CD4-positive, alpha-beta T cell treated with Interleukin-21 for 1 hour (primary cell): ENCODE data around the gene GLI3.
A peak's percentile ranks its signal among the peaks of the same experiment; 100 is the strongest.

ENCODE experiments used
- DNase-seq: peaks from one replicate; pipeline ENCODE4 v3.0.0-alpha.2; 2020

Gene GLI3

DNA sequence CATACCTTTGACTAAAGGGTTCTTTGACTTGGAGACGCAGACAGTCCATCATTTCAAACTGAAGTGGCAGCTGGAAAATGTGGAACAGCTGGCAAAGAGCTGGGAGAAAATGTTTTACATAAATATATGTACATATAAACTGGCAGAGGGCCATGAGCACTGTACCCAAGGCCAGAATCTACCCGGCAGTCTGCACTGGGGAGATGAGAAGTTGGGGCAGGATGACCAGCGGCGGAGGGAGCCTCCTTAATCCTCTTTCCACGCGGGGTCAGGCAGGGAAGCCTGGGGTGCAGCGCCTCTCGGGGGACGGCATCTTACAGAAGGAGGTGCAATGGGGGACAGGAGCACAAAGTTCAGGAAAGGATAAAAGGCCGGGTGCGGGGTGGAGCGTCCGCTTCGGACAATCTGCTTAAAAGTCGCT, 1.3 kb downstream of the GLI3 start:
- DNase-seq = no peak

DNA sequence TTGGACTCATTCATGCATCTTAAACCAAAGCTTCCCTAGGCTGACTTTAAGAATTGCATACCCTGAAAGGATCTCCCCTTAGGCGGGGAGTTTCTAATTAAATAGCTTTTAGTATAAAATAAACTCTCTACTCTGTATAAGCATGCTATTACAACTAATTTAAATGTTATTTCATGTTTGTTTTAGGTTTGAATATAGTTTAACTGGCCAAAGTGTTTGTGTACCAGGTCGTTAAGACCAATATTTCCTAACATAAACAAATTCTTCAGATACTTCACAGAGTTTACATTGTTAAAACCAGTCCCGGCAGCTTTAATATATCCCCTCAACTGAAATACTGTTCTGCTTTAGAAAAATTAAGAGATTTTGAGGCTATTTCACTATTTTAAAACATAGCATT, 2.3 kb downstream of the GLI3 start:
- no peak for DNase-seq

DNA sequence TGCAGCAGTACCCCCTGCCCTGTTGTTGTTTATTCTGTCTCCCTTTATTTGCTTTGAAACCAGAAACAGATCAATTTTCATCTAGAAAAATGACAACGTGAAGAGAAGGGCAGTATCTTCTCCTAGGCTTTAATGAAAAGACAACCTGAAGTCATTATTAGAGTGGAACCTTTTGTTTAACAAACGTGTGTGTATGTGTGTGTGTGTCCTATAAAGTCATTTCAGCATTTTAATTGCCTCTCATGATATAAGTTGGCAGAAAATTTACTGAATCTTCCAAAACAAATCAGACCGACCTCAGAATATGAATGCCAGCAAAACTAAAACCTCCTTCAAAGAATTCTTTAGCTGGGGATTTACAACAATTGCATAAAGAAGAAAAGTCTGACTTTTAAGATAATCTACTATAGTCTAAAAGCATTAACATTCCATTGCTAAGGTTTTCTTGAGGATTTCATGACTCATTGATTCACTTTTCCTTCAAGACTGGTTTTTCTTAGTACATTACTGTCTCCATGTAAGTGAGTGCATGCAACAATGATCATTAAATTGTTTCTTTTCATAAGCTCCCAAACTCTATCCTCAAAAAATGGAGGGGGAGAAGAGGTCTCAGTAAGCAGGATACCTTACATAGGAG, 3.2 kb downstream of the GLI3 start:
- DNase-seq = no peak

DNA sequence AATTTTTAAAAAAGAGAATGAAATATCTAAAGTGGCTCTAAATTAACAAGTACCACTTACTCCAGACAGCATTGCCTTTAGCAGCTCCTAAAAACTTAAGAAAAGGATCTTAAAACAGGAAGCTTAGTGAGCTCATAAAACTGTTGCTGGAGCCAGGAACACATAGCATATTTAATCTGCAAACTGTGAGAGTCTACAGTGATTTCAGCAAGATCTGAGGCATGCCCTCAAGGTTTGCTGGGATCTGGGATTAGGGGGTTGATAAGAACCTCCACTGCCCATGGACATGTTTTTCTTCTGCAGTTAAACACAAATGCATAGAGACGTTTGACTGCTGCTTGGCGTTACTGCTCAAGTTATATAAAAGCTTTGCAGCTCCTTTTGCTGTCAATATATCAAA, 3.8 kb downstream of the GLI3 start:
- DNase-seq = no peak

DNA sequence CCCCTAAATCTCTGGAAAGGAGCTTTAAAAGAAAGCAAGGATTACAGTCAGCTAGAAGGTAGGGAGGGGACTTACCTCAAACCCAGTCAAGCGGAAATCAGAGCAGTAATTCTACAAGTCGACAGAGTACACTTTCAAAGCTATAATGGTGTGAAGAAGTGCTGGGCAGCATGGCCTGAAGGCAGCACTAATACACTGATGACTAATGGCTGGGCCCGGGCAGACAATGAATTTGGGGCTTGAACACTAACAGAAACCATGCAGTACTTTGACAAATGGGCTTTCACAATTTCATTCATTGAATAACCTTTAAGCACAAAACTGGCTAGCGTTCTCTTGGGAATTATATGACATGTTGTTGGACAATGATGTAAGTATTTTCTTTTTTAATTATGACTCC, 4.7 kb downstream of the GLI3 start:
- no peak for DNase-seq

DNA sequence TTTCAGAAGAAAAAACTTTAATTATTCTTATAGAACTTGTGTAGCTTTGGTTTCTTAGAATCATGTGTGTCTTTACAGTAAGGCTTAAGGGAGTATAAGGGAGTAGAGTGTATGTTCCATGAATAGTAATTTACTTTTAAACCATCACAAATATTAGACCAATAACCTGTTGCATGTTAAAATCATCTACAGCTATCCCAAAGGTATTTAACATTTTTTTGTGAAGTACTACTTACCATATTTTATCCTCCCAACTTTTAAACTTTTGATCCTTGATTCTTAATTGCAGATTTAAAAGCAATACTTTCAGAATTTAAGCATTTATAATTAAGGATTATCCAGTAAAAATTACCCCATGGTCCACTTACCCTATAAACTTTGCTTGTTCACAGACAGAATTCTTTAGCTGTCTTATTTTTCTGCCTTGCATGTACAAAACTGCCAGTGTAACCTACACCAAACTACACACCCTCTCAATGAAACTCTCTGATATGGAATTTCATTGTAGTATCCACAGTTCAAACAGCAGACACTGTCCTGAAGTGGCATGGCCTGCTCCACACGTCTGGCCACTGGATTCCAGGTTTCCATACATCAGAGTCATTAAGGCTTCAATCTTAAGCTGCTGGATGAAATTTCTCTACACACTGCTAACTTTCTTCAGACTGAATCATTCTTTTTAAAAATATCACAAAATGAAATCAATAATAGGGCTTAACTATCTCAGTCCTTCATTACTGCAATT, 5.8 kb downstream of the GLI3 start:
- DNase-seq = no peak

DNA sequence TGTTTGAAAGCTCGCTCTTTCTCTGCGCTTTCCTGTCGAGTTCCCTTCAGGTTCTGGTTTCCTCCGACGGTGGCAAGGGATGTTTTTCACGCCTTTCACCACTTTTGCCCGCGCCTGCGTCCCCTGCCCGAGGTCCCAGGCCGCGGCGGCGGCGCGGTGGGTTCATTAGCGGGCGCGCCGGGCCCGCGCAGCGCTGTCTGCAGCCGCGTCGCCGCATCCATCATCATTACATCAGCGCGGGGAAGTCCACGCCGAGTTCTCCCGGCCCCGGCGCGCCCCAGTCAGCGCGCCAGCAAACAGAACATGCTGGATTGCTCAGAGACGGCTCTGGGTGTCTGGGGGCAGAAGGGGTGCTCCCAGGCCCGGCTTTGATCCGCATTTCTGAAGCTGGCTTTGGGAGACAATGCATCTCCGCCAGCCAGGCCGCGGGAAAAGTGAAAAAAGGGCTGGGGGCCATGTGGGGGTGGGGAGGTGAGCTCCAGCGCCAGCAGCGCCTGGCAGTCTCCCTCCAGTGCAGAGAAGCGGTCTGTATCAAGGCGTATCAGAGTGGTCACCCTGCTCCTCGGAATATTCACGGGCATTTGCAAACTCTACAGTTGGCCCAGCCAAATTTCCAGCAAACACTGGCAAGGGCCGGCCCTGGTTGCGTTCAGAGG, 8.9 kb downstream of the GLI3 start:
- DNase-seq = no peak

DNA sequence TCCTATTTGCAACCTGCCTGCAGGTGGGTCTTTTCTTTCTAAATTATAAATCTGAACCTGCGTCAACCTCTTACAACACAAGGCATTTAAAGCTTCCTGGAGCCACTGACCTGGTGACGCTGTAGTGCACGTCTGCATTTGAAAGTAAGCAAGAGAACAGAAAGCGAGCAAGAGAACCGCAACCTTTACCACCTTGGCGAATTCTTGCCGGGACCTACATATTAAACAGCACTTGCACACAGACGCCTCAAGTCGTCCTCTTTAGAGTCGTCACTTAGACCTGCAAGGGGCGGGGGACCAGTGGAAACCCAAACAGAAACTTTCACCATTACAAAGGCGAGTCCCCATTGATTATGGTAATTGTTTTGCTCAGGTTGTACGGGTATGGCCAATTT, 9.5 kb downstream of the GLI3 start:
- peak; percentile 1 for DNase-seq

DNA sequence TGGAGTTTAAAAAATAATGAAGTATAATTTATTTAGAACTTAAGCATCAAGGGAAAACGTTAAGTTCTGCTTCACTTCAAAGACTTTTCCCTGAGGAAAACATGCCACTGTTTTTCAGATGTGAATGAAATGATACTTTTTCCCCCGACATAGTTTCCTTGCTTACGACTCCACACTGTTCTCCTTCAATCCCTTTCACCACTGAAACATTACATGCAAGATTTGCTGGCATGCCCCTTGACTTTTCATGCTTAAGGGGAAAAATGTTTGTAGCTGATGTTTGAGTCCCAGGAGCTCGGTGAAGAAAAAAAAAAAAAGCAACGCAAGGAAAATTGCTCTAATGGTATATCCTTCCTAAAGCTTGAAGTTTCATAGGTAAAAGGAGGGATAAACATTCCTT, 10.0 kb downstream of the GLI3 start:
- DNase-seq = no peak

DNA sequence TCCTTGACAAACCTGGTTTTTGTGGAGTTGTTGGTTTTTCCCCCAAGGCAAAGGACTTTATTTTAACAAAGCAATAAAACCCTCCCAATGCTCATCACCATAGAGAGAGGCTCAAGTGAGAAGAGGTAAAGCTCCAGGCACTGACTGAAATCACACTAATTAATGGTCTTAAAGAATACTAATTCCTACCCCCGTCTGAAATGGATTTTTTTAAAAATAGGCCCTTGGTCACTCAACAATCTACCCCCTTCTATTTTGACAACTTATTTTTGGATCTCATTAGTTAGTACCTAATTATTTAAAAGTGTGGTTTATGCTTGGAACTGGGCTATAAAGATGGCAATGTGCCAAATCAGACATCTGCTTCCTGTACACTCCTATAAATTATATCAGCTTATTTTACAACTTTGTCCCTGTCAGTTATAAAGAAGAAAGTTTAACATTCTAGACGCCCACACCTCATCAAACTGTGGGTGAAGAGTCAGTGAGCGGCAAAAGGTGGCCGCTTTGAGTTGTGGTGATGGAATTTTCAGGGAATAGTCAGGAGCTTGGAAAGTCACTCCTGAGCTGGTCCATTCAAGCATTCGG, 10.6 kb downstream of the GLI3 start:
- no peak for DNase-seq

DNA sequence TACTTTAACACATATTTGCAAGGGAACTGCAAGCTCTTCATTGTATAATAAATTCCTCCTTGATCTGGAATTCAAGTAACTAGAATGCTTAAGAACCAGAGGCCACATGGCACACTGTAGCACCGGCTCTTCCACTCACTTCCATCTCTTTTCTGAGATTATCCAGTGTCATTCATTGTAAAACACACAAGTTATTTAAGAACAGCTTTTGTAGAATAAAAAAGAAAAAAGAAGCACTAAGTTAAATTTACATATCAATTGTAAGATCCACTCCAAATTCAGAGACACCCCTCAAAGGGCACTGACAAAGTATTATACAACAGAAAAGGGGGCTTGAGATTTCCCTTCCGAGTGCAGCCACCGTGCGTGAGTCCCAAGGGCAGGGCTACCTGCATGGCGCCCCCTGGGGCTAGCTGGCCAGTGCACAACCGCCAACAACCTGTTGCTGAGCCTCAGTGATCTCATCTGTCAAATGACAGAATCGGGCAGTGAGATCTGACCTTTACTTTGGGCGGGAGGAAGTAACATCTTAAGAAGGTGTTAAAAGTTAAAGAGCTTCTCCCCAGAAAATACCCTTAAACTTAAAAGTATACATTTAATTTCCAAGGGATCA, 12.5 kb downstream of the GLI3 start:
- DNase-seq = no peak

DNA sequence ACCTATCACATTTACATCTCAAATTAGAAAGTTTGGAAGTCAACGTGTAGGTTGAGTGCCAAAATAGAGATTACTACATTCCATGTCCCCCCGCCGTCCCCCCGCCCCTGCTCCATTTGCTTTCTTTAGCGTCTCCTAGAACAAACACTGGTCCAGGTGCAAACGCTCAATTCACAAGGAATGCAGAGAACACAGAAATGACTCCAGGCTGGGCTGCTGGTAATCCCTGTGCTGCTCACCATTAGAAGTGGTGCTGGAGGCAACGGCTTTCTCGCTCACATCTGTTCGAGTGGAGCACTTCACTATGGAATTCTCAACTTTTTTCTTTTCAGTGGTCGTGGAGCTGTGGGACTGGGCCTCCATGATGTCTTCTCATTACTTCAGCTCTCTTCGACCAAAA, 14.1 kb downstream of the GLI3 start:
- no peak for DNase-seq

DNA sequence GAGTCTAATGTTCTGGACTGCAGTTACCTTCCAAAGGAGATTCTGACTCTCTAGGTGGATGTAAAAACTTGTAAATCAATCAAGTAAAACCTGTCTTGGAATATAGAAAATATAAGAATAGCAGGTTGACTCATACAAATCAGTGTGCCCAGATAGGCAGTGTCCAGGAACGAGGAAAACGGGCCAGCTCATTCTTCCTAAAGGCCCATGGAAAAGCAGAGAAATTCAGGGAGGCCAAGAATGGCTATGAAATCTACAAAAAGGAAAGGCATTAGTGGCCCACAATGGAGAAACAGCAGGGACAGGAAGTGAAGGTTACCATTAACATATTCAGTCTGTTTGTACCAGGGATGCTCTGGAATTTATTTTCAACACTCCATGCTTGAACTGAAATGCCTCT, 14.9 kb downstream of the GLI3 start:
- no peak for DNase-seq

DNA sequence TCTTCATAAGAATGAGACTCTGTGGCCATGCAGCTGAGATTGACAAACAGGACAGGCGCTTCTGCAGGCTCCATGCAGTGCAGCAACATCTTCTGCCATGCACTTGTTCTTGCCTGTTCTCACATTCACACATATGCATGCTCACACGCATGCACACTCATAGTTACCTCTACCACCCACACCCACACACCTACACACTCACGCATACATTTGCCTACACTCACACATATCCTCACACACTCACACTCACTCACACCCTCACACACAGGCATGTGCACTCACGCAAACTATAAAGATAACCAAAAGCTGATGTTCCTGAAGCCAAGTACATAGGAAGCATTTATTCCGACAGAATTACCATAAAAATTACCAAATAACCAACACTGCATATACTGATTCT, 15.7 kb downstream of the GLI3 start:
- no peak for DNase-seq

DNA sequence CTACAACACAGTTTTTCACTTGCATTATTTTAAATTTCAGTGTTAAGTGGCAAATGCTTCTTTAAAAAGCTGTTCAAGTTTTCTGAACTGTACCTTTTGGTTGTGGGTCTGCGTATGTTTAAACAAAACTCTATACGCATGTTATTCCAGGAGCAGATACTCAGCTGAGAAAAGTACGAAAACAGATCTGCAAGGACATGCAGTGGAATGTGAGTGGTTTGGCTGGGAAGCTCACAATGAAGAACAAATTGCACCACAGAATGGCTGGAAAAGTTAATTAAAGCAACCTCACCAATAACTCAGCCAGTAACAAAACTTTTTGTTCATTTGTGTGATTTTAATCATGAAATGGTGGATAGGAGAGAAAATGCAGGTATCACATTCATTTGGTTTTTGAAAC, 17.6 kb downstream of the GLI3 start:
- no peak for DNase-seq

DNA sequence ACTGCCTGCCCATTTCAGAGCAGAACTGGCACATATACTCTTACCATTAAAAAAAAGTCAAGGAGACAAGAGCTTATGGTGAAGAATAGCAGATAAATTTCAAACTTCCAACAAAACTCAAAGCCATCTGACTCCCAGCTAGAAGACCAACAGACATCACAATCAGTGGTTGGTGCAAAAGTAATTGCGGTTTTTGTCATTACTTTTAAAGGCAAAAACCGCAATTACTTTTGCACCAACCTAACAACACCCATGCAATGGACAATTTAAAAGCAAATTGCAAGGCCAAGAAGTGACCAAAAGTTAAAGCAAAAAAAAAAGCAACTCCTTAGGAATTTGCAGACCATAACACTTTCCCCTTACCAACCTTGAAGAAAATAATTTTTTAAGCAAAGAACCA, 18.8 kb downstream of the GLI3 start:
- no peak for DNase-seq

DNA sequence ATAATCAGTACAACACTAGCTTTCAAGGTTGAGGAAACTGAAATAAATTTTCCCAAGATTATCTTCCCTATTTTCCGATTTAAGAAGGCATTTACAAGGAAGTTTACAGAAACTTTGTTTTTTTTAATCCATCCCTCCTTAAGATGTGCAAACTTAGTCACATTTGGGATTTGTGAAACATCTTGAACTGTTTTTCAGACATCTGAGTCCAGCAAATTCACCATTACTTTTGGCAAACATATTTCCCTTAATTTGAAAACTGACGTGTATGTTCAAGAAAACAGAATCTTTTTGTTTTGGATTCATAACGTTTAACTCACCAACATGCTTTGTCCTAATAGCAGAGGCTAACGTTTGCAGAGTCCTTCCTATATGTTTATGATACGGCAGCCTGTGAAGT, 19.5 kb downstream of the GLI3 start:
- DNase-seq = no peak

DNA sequence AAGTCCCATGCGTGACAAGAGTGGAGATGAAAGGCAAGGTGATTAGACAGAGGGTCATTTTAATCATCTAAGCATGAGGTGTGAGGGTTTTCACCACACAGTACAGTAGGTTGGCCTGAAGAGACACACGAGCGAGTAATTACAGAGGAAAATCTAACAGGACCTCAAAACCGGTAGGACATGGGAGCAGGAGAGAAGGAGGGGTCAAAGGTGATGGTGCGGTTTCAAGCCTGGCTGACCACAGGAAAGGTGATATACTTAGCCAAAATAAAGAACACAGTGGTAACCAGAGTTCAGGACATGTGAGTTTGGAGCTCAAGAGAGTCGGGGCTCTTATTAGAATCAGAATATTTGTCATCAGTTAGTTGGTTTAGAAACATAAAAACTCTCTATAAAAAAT, 20.0 kb downstream of the GLI3 start:
- no peak for DNase-seq

DNA sequence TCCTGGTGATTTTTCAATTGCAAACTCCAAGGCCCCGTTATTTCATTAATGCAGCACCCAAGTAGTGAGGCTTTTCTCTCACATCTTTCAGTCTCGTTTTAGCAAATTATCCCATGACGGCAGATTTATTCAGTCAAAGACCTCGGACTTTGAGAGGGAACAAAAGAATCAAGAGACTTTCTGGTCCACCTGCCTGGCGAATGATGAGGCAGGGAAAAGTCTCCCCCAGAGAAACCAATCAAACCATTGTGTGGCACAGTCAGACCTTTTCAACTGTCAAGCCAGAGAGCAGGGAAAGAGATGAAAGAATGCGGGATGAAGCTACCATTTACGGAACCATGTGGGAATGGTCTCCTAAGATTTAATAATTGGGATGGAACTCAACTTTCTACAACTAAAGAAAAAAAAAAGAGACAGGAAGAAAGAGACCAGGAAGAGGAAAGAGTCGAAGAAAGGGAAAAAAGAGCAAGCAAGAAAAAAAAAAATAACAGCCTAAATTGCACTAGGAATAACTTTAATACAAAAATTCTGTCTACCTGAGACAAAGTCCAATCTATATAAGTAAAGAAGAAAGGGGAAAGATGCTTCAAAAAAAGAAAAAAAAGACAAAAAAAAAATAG, 22.8 kb downstream of the GLI3 start:
- DNase-seq = no peak

DNA sequence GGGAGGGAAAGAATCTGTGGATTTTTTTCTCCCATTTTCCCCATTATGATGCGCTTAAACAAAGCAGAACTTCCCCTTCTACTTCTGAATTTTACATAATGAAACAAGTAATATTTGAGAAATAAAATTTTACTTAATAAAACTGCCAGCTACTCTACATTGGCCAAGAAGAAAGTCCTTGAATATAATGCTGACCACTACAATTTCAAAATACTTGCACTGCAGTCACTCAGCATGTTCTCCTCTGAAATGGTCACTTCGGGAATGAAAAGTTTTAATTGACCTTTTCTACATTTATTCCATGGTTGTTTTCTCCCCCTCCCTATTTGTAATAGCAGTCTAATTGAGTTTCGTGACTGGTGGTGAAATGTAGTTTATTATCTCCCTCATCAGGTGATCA, 23.9 kb downstream of the GLI3 start:
- DNase-seq = no peak

DNA sequence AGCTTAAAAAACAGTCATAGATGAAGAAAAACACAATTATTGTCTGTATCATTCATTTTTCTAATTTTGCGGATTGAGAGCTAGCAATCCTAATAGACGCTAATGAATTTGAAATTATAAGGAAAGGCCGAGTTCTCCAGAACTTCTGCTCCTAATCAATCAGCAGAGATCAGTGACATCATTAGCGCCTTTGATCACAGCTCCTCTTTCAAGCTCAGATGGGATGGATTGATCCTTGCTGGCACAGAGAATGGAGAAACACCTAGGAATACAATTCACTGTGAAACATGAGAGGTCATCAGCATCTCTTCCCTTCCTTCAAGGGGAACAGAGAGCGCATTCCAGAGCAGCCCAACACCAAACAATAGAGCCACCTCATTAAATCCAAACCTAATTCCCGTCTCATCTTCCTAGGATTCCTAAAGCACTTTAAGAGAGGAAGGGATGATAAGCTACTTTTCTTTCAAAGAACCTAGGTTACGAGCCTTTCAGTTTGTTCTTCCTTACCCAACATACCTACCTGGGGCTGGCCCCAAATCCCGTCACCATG, 24.4 kb downstream of the GLI3 start:
- no peak for DNase-seq

DNA sequence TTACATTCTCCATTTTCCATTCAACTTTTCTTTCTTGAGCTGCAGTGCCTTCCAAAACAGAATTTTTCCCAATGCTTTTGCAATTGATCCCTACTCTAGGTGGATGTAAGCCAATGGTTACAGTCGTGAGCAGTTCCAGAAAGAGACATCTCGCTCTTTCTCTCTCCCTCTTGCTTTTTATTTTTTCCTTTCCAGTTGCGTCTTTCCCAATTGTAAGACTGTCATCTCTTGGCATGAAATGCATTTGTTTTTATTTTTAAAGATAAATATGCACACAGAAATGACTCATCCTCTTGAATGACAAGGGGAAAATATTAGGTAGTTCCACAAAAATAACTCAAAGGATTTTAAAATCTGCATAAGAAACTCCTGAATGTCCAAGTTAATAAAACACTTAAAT, 25.1 kb downstream of the GLI3 start:
- no peak for DNase-seq

DNA sequence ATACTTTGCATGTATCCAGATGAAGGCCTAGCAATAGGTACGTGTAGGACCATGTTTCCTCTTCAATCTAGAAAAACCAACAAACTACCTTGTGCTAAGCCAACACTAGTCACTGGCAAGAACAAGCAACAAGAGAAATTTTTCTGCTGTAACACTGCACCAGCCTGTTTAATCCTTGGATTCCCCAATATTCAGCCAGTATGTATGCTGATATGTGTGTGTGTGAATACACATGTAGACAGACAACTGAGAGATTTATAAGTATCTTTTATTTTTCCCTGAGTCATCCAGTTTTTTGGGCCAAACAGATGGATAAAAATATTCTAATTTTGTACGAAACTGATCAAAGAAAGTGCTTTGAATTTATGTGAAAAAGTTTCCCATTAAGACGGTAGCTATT, 26.2 kb downstream of the GLI3 start:
- no peak for DNase-seq
